GM12878 (cell line): Measurements from ENCODE around the gene HTD2. TPM values are rescaled to one million over a fixed set of nuclear protein-coding genes. Genes with fewer than 3 reads are reported as not detected.
A peak's percentile ranks its signal among the peaks of the same experiment; 100 is the strongest.

ENCODE experiments used
- BACH1 ChIP-seq: fragments of 450-650 bp; IDR thresholded peaks from 2 replicates; pipeline ENCODE4 v1.6.1; 2017; ENCODE audit warnings: mild to moderate bottlenecking, borderline replicate concordance
- CBFB ChIP-seq: IDR thresholded peaks from 2 replicates; pipeline ENCODE4 v1.6.1; 2016; ENCODE audit warnings: antibody characterized with exemption, low read depth
- CBX3 ChIP-seq: fragments of 200-600 bp; sonication (generic); IDR thresholded peaks from 2 replicates; pipeline ENCODE4 v1.6.1; 2016; ENCODE audit warnings: low read depth, borderline replicate concordance
- CHD2 ChIP-seq: IDR thresholded peaks from 2 replicates; pipeline ENCODE4 v1.6.1; 2011; ENCODE audit warnings: low read depth, low read length, improper control_type of control experiment, borderline replicate concordance
- ETV6 ChIP-seq, 2 experiments: fragments of 450-650 bp in 1 of 2; IDR thresholded peaks in 1 of 2; conservative IDR thresholded peaks in 1 of 2; 2 replicates each; pipeline ENCODE4 v1.6.1; 2014; ENCODE audit warnings: antibody characterized with exemption in 1 of 2, borderline replicate concordance in 1 of 2, low read depth in 1 of 2, mild to moderate bottlenecking in 1 of 2, moderate library complexity in 1 of 2
- FOS ChIP-seq: IDR thresholded peaks from 3 replicates; pipeline ENCODE4 v1.6.1; 2011; ENCODE audit warnings: borderline replicate concordance; ENCODE audit not compliant: insufficient read length; ENCODE audit errors: extremely low read depth
- GABPA ChIP-seq: IDR thresholded peaks from 2 replicates; pipeline ENCODE4 v1.6.1; 2014; ENCODE audit warnings: antibody characterized with exemption, low read depth, mild to moderate bottlenecking, inconsistent platforms
- MEF2B ChIP-seq: fragments of 450-650 bp; IDR thresholded peaks from 2 replicates; pipeline ENCODE4 v1.6.1; 2018; ENCODE audit warnings: mild to moderate bottlenecking, moderate library complexity; ENCODE audit not compliant: partially characterized antibody, poor library complexity, severe bottlenecking
- PAX8 ChIP-seq: fragments of 450-650 bp; IDR thresholded peaks from 2 replicates; pipeline ENCODE4 v1.6.1; 2017; ENCODE audit warnings: mild to moderate bottlenecking, moderate library complexity
- PBX3 ChIP-seq: IDR thresholded peaks from 2 replicates; pipeline ENCODE4 v1.6.1; 2011; ENCODE audit warnings: mild to moderate bottlenecking, low read depth, low read length, moderate library complexity; ENCODE audit not compliant: insufficient replicate concordance
- POLR2AphosphoS5 ChIP-seq: IDR thresholded peaks from 2 replicates; pipeline ENCODE4 v1.6.1; 2011; ENCODE audit warnings: mild to moderate bottlenecking, low read length, inconsistent platforms
- RELB ChIP-seq: fragments of 450-650 bp; IDR thresholded peaks from 2 replicates; pipeline ENCODE4 v1.6.1; 2017; ENCODE audit warnings: low read depth, mild to moderate bottlenecking, moderate library complexity
- RUNX3 ChIP-seq: IDR thresholded peaks from 2 replicates; pipeline ENCODE4 v1.6.1; 2012; ENCODE audit warnings: low read length, inconsistent platforms
- TCF3 ChIP-seq: IDR thresholded peaks from 2 replicates; pipeline ENCODE4 v1.6.1; 2012; ENCODE audit warnings: low read depth, mild to moderate bottlenecking, low read length, borderline replicate concordance; ENCODE audit not compliant: insufficient read depth
- ZSCAN29 ChIP-seq: fragments of 450-650 bp; IDR thresholded peaks from 2 replicates; pipeline ENCODE4 v1.6.1; 2017; ENCODE audit warnings: mild to moderate bottlenecking, moderate library complexity
- polyA plus RNA-seq, 11 experiments: library from polyadenylated mRNA; depleted of rRNA in 4 of 11; unstranded in 6 of 11; stranded (reverse) in 5 of 11; fragments of >200 nt; fragmentation: Nextera tagmentation in 4 of 11; fragmentation: Illumina TruSeq in 1 of 11; extraction: Ambion mirVana in 4 of 11; extraction: Trizol in 1 of 11; gene quantifications; 1 replicate in 1 of 11; 2 replicates in 10 of 11; pipeline versions ENCODE4 v1.2.1 to v1.2.3, GENCODE V29; 2011 to 2016; ENCODE audit warnings: inconsistent platforms in 2 of 11, missing spikeins in 2 of 11, low read depth in 1 of 11
- total RNA-seq, 4 experiments: library from RNA; depleted of rRNA in 3 of 4; stranded (reverse); fragments of >200 nt in 3 of 4; fragmentation: Illumina TruSeq in 1 of 4; extraction: Trizol in 1 of 4; gene quantifications; 2 replicates each; pipeline versions ENCODE4 v1.2.1 to v1.2.3, GENCODE V29; 2013 to 2021
- TF ChIP-seq, protein P1 (sequence below), 3 experiments: IDR thresholded peaks in 2 of 3; conservative IDR thresholded peaks in 1 of 3; 2 replicates each; pipeline ENCODE4 v1.5.1; 2011; ENCODE audit warnings: low read depth in 3 of 3, low read length in 3 of 3, mild to moderate bottlenecking in 3 of 3, control low read depth in 2 of 3, moderate library complexity in 2 of 3, inconsistent platforms in 1 of 3, mixed read lengths in 1 of 3; ENCODE audit not compliant: control insufficient read depth in 2 of 3, insufficient read depth in 1 of 3; ENCODE audit errors: extremely low read depth in 1 of 3
- TF ChIP-seq, protein P2 (sequence below): fragments of 450-650 bp; conservative IDR thresholded peaks from 2 replicates; pipeline ENCODE4 v1.6.1; 2017; ENCODE audit warnings: mild to moderate bottlenecking, moderate library complexity
- TF ChIP-seq, protein P3 (sequence below): fragments of 450-650 bp; formaldehyde crosslinking; IDR thresholded peaks from 2 replicates; pipeline ENCODE4 v1.5.0; 2022; ENCODE audit warnings: mild to moderate bottlenecking, missing genetic modification characterization

Gene HTD2
- total and polyA plus RNA-seq, 10 of the 15 experiments (the other 5 are each of a cell fraction or from before 2014, with no cell fraction given) = 5.9 to 24.7 (median 9.5) TPM

DNA sequence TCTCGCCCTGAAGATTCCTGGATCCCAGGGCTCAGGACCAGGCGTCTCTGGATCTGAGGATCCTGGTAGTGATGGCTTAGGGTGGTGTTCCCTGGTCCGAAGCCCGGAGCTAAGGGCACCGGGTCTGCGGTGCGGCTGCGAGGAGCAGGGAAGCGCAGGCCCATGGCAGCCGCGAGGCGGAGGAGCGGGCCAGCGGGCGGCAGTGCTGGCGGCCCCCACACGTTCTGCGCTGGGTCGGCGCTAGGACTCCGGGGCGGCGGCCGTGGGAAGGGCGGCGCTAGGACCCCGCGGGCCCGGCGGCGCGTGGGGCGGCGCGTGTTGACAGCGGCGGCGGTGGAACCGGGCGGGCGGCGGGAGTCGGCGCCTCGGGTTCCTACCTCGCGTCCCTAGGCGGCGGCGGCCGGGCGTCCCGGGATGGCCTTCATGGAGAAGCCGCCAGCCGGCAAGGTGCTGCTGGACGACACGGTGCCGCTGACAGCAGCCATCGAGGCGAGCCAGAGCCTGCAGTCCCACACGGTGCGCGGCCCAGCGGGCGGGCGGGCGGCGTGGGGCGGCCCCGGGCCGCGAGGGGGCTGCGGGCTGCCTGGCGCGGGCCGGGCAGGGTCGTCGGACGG, 26.4 kb downstream of the HTD2 start, which contains the start of gene PXK (continued):
- TF ChIP-seq RELB (peak; percentile 76), CBFB (no peak), FOS (no peak), ETV6 (conservative IDR thresholded peaks at IDR 0.05 in 1 of 2, IDR thresholded peaks at IDR 0.05 in 1 of 2; ENCODE audit: borderline replicate concordance in 1 of 2, low read depth in 1 of 2) (peak in 1 of 2 experiments; percentile 39; a peak in 1 of 4 replicates), CBX3 (no peak), ZSCAN29 (peak; percentile 86), RUNX3 (peak; percentile 71), POLR2AphosphoS5 (no peak), CHD2 (0 out of 2 replicates have a peak, but pooled peaks have one; percentile 49), PBX3 (peak; percentile 35), PAX8 (no peak), BACH1 (peak; percentile 97), MEF2B (no peak), GABPA (no peak), TCF3 (peak; percentile 53; the same call in 1 of the 2 replicates)
- TF ChIP-seq, protein P1, sequence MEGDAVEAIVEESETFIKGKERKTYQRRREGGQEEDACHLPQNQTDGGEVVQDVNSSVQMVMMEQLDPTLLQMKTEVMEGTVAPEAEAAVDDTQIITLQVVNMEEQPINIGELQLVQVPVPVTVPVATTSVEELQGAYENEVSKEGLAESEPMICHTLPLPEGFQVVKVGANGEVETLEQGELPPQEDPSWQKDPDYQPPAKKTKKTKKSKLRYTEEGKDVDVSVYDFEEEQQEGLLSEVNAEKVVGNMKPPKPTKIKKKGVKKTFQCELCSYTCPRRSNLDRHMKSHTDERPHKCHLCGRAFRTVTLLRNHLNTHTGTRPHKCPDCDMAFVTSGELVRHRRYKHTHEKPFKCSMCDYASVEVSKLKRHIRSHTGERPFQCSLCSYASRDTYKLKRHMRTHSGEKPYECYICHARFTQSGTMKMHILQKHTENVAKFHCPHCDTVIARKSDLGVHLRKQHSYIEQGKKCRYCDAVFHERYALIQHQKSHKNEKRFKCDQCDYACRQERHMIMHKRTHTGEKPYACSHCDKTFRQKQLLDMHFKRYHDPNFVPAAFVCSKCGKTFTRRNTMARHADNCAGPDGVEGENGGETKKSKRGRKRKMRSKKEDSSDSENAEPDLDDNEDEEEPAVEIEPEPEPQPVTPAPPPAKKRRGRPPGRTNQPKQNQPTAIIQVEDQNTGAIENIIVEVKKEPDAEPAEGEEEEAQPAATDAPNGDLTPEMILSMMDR (IDR thresholded peaks at IDR 0.05 in 2 of 3, conservative IDR thresholded peaks at IDR 0.05 in 1 of 3; ENCODE audit: control insufficient read depth in 2 of 3, extremely low read depth in 1 of 3, insufficient read depth in 1 of 3, low read depth in 3 of 3, low read length in 3 of 3) = peak in 2 of 3 experiments; percentile 14 to 31; a peak in 1 of 6 replicates
- TF ChIP-seq, protein P2, sequence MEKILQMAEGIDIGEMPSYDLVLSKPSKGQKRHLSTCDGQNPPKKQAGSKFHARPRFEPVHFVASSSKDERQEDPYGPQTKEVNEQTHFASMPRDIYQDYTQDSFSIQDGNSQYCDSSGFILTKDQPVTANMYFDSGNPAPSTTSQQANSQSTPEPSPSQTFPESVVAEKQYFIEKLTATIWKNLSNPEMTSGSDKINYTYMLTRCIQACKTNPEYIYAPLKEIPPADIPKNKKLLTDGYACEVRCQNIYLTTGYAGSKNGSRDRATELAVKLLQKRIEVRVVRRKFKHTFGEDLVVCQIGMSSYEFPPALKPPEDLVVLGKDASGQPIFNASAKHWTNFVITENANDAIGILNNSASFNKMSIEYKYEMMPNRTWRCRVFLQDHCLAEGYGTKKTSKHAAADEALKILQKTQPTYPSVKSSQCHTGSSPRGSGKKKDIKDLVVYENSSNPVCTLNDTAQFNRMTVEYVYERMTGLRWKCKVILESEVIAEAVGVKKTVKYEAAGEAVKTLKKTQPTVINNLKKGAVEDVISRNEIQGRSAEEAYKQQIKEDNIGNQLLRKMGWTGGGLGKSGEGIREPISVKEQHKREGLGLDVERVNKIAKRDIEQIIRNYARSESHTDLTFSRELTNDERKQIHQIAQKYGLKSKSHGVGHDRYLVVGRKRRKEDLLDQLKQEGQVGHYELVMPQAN = peak; percentile 95
- TF ChIP-seq, protein P3, sequence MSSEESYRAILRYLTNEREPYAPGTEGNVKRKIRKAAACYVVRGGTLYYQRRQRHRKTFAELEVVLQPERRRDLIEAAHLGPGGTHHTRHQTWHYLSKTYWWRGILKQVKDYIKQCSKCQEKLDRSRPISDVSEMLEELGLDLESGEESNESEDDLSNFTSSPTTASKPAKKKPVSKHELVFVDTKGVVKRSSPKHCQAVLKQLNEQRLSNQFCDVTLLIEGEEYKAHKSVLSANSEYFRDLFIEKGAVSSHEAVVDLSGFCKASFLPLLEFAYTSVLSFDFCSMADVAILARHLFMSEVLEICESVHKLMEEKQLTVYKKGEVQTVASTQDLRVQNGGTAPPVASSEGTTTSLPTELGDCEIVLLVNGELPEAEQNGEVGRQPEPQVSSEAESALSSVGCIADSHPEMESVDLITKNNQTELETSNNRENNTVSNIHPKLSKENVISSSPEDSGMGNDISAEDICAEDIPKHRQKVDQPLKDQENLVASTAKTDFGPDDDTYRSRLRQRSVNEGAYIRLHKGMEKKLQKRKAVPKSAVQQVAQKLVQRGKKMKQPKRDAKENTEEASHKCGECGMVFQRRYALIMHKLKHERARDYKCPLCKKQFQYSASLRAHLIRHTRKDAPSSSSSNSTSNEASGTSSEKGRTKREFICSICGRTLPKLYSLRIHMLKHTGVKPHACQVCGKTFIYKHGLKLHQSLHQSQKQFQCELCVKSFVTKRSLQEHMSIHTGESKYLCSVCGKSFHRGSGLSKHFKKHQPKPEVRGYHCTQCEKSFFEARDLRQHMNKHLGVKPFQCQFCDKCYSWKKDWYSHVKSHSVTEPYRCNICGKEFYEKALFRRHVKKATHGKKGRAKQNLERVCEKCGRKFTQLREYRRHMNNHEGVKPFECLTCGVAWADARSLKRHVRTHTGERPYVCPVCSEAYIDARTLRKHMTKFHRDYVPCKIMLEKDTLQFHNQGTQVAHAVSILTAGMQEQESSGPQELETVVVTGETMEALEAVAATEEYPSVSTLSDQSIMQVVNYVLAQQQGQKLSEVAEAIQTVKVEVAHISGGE (CRISPR knock-in tag) = peak; percentile 33; the same call in 1 of the 2 replicates
